CD4-positive, alpha-beta T cell treated with Interferon gamma for 1 hour (primary cell): Measurements from ENCODE around the gene AMBRA1.
A peak's percentile ranks its signal among the peaks of the same experiment; 100 is the strongest.

Experiments used
- DNase-seq: peaks from one replicate; pipeline ENCODE4 v3.0.0-alpha.2; 2020

AMBRA1 gene

GRCh38 chr11:46363455-46364005 lies 230.3 kb downstream of the AMBRA1 start:
- DNase-seq = no peak

GRCh38 chr11:46363031-46363407 lies 230.8 kb downstream of the AMBRA1 start:
- DNase-seq = peak; percentile 59

- DNase-seq = no peak
These were observed 231.4 kb downstream of the AMBRA1 start for GRCh38 chr11:46362156-46363030.

- DNase-seq = peak; percentile 58
These were observed 232.3 kb downstream of the AMBRA1 start for GRCh38 chr11:46361283-46362155.

GRCh38 chr11:46360878-46361277 lies 232.9 kb downstream of the AMBRA1 start:
- no peak for DNase-seq

- DNase-seq = no peak
These were observed 233.9 kb downstream of the AMBRA1 start for GRCh38 chr11:46359953-46360352.

- no peak for DNase-seq
These were observed 236.3 kb downstream of the AMBRA1 start for GRCh38 chr11:46357483-46357936.

GRCh38 chr11:46356924-46357482 lies 236.8 kb downstream of the AMBRA1 start:
- DNase-seq = no peak

GRCh38 chr11:46353698-46354097 lies 240.1 kb downstream of the AMBRA1 start:
- DNase-seq = no peak

GRCh38 chr11:46352063-46352841 lies 241.6 kb downstream of the AMBRA1 start:
- DNase-seq = peak; percentile 77

- no peak for DNase-seq
These were observed 242.2 kb downstream of the AMBRA1 start for GRCh38 chr11:46351606-46352005.

- DNase-seq = no peak
These were observed 242.7 kb downstream of the AMBRA1 start for GRCh38 chr11:46351148-46351547.

GRCh38 chr11:46350695-46351094 lies 243.1 kb downstream of the AMBRA1 start:
- no peak for DNase-seq

- DNase-seq = peak; percentile 54
These were observed 245.0 kb downstream of the AMBRA1 start for GRCh38 chr11:46348566-46349401.

- no peak for DNase-seq
These were observed 246.0 kb downstream of the AMBRA1 start for GRCh38 chr11:46347637-46348311.

- DNase-seq = peak; percentile 91
These were observed 246.8 kb downstream of the AMBRA1 start, which contains the start of gene DGKZ for GRCh38 chr11:46346886-46347636. TSS of gene DGKZ (plus strand) at chr11:46347463. CDS start at chr11:46347660, 197 bp downstream.
